Choroid plexus epithelial cell (primary cell): Measurements from ENCODE around the gene PRIM2.
"Not testable (repeated sequence)": the region's sequence is repeated elsewhere in the genome, so short reads cannot be mapped to it uniquely, and the experiment has no call there.

Experiments
- DNase-seq: peaks from one replicate; pipeline ENCODE4 v3.0.0-alpha.2; 2010; ENCODE audit warnings: low read depth
- H3K4me3 ChIP-seq: 2 replicates; pipeline ENCODE4 v1.5.1; 2011; ENCODE audit warnings: low read depth, mild to moderate bottlenecking, control low read depth, low read length, moderate library complexity
- TF ChIP-seq, protein P1 (sequence below): conservative IDR thresholded peaks from 2 replicates; pipeline ENCODE4 v1.5.1; 2011; ENCODE audit warnings: low read depth, mild to moderate bottlenecking, control low read depth, inconsistent platforms, low read length, moderate library complexity

The PRIM2 gene, protein sequence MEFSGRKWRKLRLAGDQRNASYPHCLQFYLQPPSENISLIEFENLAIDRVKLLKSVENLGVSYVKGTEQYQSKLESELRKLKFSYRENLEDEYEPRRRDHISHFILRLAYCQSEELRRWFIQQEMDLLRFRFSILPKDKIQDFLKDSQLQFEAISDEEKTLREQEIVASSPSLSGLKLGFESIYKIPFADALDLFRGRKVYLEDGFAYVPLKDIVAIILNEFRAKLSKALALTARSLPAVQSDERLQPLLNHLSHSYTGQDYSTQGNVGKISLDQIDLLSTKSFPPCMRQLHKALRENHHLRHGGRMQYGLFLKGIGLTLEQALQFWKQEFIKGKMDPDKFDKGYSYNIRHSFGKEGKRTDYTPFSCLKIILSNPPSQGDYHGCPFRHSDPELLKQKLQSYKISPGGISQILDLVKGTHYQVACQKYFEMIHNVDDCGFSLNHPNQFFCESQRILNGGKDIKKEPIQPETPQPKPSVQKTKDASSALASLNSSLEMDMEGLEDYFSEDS

DNA sequence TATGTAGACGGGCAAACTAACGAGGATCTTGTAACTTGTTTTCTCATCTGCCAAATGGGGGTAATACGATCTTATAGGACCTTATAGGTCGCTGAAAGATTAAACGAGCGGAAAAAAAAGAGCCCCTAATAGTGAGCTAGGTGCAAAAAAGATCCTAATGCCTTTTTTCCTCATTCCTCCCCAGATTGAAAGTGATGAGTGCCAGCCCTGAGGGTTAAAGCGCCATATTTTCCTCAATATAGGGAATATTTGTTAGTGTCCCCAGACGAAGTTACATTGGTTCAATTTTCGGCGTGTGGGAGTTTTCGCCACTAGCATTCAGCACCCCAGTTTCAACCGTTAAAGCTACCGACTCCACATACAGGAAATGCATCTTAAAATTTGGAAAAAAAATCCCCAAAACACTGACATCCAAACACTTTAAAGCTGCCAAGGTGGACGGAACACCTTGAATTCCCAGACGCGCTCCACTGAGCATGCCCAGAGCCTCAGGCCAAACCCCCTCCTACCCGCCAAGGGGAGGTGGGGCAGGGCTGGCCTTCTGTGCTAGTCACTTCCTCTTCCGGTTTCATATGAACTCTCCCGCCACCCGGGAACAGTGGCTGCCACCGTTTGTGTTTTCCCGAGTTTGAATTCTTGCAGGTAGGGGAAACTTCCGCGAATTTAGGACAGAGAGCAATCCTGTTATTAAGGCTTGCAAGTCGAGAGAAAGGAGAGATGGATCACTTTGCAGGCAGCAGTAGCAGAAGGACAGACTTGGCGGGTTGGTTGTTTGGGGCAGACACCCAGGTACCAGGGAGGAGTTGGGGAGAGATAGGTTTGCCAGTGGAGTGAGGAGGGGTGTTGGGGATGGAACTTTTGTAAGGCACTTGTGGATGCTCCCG, at the start of gene PRIM2:
TSS of gene PRIM2 (plus strand) at position 571 of the 884 bp plus-strand sequence. CDS start 816 bp downstream, outside the sequence.
- TF ChIP-seq, protein P1, sequence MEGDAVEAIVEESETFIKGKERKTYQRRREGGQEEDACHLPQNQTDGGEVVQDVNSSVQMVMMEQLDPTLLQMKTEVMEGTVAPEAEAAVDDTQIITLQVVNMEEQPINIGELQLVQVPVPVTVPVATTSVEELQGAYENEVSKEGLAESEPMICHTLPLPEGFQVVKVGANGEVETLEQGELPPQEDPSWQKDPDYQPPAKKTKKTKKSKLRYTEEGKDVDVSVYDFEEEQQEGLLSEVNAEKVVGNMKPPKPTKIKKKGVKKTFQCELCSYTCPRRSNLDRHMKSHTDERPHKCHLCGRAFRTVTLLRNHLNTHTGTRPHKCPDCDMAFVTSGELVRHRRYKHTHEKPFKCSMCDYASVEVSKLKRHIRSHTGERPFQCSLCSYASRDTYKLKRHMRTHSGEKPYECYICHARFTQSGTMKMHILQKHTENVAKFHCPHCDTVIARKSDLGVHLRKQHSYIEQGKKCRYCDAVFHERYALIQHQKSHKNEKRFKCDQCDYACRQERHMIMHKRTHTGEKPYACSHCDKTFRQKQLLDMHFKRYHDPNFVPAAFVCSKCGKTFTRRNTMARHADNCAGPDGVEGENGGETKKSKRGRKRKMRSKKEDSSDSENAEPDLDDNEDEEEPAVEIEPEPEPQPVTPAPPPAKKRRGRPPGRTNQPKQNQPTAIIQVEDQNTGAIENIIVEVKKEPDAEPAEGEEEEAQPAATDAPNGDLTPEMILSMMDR, result no peak
- H3K4me3 ChIP-seq, result peak within 1 kb of the TSS; percentile 80
- peak; percentile 87 for DNase-seq

DNA sequence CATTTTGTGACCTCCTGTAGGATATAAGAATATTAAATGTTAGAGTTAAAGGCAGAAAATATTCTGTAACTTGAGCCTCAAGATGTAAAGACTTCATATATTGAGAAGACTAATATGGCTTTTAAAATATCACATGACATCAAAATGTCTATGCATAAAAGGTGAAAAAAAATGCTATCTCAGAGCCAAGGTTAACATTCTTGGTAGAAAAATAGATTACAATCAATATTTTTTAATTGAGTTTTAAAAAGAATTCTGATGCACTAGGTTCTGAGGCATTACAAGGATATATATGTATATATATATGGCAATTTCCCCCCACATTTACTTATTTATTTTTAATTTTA, 49.2 kb upstream of the PRIM2 start:
- TF ChIP-seq, protein P1, result no peak

DNA sequence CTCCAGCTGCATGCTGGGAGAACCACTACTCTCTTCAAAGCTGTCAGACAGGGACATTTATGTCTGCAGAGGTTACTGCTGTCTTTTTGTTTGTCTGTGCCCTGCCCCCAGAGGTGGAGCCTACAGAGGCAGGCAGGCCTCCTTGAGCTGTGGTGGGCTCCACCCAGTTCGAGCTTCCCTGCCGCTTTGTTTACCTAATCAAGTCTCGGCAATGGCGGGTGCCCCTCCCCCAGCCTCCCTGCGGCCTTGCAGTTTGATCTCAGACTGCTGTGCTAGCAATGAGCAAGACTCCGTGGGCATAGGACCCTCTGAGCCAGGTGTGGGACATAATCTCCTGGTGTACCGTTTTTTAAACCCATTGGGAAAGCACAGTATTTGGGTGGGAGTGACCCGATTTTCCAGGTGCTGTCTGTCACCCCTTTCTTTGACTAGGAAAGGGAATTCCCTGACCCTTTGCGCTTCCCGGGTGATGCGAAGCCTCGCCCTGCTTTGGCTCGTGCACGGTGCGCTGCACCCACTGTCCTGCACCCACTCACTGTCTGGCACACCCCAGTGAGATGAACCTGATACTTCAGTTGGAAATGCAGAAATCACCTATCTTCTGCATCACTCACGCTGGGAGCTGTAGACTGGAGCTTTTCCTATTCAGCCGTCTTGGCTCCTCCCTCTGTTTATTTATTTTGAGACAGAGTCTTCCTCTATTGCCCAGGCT, 43.2 kb upstream of the PRIM2 start:
- not testable (repeated sequence) for H3K4me3 ChIP-seq, DNase-seq

More for the DNA sequence above, 49.2 kb upstream of the PRIM2 start:
- no peak for DNase-seq
- H3K4me3 ChIP-seq, result no peak overlapping the region

DNA sequence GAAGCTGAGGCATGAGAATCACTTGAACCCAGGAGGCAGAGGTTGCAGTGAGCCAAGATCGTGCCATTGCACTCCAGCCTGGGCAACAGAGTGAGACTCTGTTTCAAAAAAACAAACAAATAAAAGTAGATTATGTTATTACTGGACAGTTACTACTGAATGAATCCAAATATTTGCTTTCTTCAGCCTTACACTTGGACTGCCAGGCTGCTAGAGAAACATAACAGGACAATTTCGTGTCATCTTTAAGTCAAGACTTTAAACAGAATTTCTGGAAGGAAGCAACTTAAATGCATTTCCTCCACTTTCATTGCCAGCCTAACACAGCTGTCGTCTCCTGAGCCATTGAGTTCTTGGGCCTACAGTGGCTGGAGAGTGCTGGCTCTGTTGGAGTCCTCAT, 42.0 kb upstream of the PRIM2 start:
- no peak for DNase-seq
- TF ChIP-seq, protein P1, result no peak
- H3K4me3 ChIP-seq, result no peak overlapping the region

DNA sequence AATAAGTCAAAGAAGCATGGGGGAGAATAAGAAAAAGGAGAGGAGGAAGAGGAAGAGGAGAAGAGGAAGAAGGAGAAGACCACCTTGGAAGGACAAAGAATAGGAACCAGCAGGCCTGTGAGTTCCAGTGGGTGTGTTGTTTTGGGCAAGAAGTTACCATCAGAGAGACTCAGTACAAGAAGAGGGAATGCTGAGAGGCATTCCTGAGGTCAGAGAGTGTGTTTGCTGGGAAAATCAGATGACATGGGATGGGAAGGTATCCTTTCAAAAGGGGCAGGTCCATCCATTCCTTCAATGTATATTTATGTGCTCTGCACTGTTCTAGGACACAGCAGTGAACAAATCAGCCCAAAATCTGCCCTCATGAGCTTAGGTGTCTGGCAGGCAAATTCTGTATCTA, 40.5 kb upstream of the PRIM2 start:
- no peak for DNase-seq
- TF ChIP-seq, protein P1, result no peak
- no peak overlapping the region for H3K4me3 ChIP-seq

DNA sequence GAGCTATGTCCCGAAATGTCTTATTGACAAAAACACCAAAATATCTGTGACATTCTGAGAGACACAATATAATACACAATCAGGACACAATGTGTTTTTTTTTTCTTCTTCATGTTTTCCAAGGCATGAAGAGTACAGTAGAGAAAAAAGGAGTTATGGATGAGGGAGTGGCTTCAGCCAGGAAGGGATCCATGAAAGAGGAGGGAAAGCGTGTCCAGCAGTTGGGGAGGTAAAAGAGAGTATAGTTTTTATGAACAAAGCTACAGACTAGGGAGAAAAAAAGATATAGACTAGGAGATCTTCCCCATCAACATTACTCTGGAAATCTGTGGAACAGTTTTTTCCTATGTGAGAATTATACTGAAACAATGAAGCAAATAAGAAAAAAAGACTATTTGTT, 38.9 kb upstream of the PRIM2 start:
- TF ChIP-seq, protein P1, result no peak
- no peak for DNase-seq

DNA sequence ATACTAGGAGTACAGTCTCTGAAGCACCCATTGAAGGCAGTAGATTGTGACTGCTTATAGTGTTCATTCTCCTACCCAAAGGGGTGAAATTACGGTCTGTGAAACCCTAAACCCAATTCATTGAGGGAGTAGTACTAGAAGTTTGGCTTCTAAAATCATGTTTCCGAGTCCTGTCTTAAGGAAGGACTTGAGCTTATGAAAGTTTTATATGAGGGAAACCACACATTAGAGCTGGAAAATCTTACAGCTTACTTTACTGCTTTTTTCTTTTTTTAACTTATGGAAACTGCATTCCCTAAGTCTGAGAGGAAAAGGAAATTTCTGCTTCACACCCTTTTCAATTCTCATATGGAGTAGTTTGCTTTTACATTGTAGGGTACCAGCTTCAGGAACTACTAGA, 38.4 kb upstream of the PRIM2 start:
- TF ChIP-seq, protein P1, result no peak
- DNase-seq, result no peak
- no peak overlapping the region for H3K4me3 ChIP-seq

More for the DNA sequence above, 38.9 kb upstream of the PRIM2 start:
- H3K4me3 ChIP-seq, result no peak overlapping the region
